ENCODE data around the gene RNF112. TPM values are rescaled to one million over a fixed set of nuclear protein-coding genes. Genes with fewer than 3 reads are reported as not detected.

Gene RNF112
- total RNA-seq, 8 experiments from 2014 or later = 0.35 to 3.7 (median 1.7) TPM; not detected in 1

DNA sequence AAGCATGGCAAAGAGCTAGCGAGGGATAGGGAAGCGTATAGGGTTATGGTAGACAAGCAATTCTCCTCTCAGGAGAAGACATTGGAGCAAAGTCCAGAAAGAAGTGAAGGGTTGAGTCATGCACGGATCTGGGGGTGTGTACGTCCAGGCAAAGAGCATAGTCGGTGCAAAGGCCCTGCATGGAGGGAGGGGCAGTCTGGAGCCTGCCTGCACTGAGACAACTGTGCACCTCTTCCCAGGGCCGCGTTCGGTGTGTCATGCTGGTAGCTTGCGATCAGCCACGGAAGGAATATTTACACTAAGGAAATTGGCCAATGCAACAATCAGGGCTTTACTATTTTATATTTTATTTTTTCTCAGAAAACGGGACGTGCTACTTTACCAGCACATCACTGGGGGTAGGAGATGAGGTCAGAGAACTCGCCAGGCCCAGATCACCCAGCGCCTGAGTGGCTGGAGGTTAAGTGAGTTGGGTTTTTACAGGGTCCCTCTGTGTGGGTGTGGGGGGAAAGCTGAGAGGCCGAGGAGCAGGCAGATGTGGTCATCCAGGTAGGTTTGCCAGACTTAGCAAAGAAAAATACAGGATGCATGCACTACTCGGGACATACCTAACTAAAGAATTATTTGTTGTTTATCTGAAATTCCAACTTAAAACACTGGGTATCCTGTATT is 41.8 kb upstream of the RNF112 start:
- Histone ChIP-seq H3K4me1 (replicated peaks in 1 of 2) (no peaks in the 10 kb centered on the region), H3K27ac (no peak overlapping the region), H3K4me3 (no peak overlapping the region)
- 39 to 100% (median 91%) methylated on average over 1 to 15 of the region's 16 CpGs for WGBS, 10 experiments
- in situ Hi-C loops (cut with MboI; ENCODE audit: low pct_unique_long_range_greater_than_20kb in 2 of 9, low sequenced_read_pairs in 9 of 9, unreplicated experiment in 9 of 9) = loop anchor here (10.0 to 25.0 kb wide), 4 partner anchors 66 to 393 kb away; no protein-coding TSS in a partner anchor
- ATAC-seq (replicated peaks in 6 of 8) = no peak

DNA sequence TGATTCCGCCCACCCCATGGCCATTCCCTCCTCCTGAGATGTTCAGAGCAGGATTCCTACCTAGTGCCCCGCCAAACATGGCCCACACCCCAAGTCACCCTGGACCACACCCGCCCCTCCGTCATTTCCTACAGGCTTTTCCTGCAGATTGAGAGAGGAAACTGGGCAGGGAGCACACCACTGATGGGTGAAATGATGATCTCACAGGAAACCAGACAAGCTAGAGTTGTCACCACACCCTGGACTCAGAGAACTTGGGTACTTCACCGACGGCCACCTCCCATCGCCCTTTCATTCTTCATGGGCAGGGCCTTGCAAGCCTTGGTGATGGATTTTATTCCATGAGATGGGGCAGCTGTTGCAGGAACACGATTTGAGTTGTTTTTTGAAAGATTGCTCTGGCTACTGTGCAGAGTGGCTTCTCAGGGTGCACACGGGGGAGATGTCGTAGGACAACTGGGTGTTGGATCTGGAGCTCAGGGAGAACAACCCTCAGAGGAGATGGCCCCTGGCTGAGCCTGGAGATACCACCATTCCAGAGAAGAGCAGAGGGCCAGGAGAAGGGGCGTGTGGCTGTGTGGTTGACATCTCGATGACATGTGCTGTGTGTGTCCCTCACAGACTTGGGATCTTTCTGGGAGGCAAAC is 41.1 kb upstream of the RNF112 start:
- ATAC-seq (replicated peaks in 6 of 8) = peak in 3 of 8 experiments; percentile 44 to 82 (median 80)
- no peak overlapping the region for H3K27ac ChIP-seq
- no peak overlapping the region for H3K4me3 ChIP-seq
- H3K4me1 ChIP-seq (replicated peaks in 1 of 2) = no peaks in the 10 kb centered on the region
- in situ Hi-C loops (cut with MboI; ENCODE audit: low pct_unique_long_range_greater_than_20kb in 2 of 9, low sequenced_read_pairs in 9 of 9, unreplicated experiment in 9 of 9) = loop anchor here (10.0 to 25.0 kb wide), 4 partner anchors 65 to 392 kb away; no protein-coding TSS in a partner anchor
- WGBS, 10 experiments = 37 to 100% (median 83%) methylated on average over 2 to 7 of the region's 12 CpGs; no CpG with 5 or more reads in 5 of the 10 experiments

DNA sequence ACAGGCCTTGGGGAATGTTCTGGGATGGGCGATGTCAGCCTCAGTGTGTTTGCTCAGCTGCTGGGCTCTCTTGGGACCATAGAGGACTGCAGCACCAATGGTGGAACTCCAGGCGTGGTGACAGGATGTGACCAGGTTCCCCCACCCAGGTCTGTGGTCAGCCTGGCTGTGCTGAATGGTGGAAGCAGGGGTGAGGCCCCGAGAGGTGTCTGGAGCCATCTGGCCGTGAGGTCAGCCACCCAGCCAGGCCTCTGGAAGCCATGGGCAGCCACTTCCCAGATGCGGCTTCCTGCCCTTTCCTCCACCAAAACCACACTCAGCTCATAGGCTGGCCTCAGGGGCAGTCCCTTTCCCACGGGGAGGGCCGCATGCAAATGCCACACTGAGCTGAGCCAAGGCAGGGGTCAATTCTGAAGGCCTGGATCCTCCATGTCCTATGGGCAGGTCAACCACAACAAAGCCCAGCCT is 40.5 kb upstream of the RNF112 start:
- ATAC-seq (replicated peaks in 6 of 8) = peak in 6 of 8 experiments; percentile 9 to 73 (median 31)
- H3K4me3 ChIP-seq = no peak overlapping the region
- H3K27ac ChIP-seq = no peak overlapping the region
- H3K4me1 ChIP-seq (replicated peaks in 1 of 2) = no peaks in the 10 kb centered on the region
- in situ Hi-C loops (cut with MboI; ENCODE audit: low pct_unique_long_range_greater_than_20kb in 2 of 9, low sequenced_read_pairs in 9 of 9, unreplicated experiment in 9 of 9) = loop anchor here in 8 of 9 experiments (25.0 kb wide), 2 partner anchors 92 to 392 kb away; no protein-coding TSS in a partner anchor
- WGBS, 10 experiments = 0 to 93% (median 67%) methylated on average over 1 to 5 of the region's 7 CpGs; no CpG with 5 or more reads in 5 of the 10 experiments

DNA sequence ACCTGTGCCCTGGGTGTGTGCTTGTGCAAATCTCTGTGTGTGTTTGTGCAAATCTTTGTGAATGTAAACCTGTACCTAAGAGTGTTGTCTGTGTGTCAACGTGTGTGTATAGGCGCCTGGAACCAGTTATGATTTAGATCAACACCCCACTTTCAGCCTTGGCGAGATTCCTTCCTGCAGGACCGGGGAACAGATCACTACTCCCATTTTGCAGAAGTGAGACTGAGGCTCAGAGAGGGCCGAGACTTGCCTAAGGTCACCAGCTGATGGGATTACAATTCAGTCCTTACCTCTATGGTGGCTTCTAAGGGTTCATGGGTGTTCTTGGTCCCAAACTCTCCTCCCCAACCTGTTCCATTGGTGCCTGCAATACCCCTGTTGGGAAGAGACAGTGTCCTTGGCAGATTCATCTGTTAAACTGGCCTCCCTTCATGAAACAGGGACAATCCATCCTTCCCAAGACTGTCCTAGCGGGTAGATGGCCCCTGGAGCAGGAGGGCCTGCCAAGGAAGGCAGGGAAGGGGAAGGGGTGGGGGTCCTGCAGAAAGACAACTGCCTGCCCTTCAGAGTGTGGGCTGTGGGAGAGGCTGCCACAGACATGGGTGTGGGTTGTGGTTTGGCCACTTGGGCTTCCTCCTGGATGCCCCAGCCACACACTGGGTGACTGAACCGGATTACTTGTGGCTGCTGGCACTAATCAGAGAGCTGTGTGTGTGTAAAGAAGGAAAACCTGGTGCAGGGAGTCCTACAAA is 39.6 kb upstream of the RNF112 start:
- no peak for ATAC-seq (replicated peaks in 6 of 8)
- in situ Hi-C loops (cut with MboI; ENCODE audit: low pct_unique_long_range_greater_than_20kb in 2 of 9, low sequenced_read_pairs in 9 of 9, unreplicated experiment in 9 of 9) = loop anchor here in 8 of 9 experiments (25.0 kb wide), 2 partner anchors 91 to 391 kb away; no protein-coding TSS in a partner anchor
- no peak overlapping the region for H3K4me3 ChIP-seq
- no peaks in the 10 kb centered on the region for H3K4me1 ChIP-seq (replicated peaks in 1 of 2)
- no peak overlapping the region for H3K27ac ChIP-seq
- 20 to 100% (median 85%) methylated on average over 1 to 5 of the region's 7 CpGs; no CpG with 5 or more reads in 2 of the 10 experiments for WGBS, 10 experiments

DNA sequence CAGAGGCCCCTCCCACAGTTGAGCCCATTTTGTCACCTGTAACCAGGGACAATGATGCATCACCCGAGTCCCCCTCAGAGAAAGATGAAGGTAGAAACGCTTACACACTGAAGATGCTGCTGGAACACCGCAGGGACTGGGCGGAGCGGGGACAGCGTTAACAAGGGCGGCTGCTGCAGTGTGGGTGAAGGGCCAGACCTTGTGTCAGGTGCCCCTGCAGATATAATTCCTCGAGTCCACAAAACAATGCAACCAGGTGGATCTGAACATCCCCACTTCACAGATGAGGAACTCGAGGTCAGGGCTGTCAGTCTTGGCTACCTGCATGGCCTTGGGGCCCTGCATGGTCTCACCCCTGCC is 39.0 kb upstream of the RNF112 start:
- WGBS, 10 experiments = 77 to 100% (median 86%) methylated on average over 1 to 9 of the region's 9 CpGs; no CpG with 5 or more reads in 6 of the 10 experiments
- in situ Hi-C loops (cut with MboI; ENCODE audit: low pct_unique_long_range_greater_than_20kb in 2 of 9, low sequenced_read_pairs in 9 of 9, unreplicated experiment in 9 of 9) = loop anchor here in 8 of 9 experiments (25.0 kb wide), 2 partner anchors 90 to 390 kb away; no protein-coding TSS in a partner anchor
- H3K27ac ChIP-seq = no peak overlapping the region
- H3K4me1 ChIP-seq (replicated peaks in 1 of 2) = peaks cover 0 to 5% of the 10 kb centered on the region in 2 donors
- ATAC-seq (replicated peaks in 6 of 8) = no peak
- no peak overlapping the region for H3K4me3 ChIP-seq

DNA sequence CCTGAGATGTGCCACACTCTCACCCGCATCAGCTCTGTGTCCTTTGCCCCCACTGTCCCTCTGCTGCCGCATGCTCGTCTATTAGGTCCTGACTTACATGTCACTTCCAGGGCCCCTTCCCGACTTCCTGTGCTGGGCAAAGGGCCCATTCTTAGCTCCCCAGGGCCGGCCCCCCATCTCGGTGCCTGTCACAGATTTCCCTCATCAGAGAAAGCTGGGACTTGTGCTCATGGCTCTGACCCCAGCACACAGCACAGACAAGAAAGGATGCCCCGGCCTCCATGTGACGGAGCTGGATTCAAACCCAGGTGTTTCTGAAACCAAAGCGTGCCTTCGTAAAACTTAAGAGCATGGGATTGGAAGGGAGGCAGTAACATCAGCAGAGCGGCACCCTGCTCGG is 38.6 kb upstream of the RNF112 start:
- no peak for ATAC-seq (replicated peaks in 6 of 8)
- WGBS, 10 experiments = 80 to 100% (median 85%) methylated on average over 1 to 6 of the region's 12 CpGs; no CpG with 5 or more reads in 4 of the 10 experiments
- in situ Hi-C loops (cut with MboI; ENCODE audit: low pct_unique_long_range_greater_than_20kb in 2 of 9, low sequenced_read_pairs in 9 of 9, unreplicated experiment in 9 of 9) = loop anchor here in 8 of 9 experiments (25.0 kb wide), 2 partner anchors 90 to 390 kb away; no protein-coding TSS in a partner anchor
- Histone ChIP-seq H3K4me3 (no peak overlapping the region), H3K4me1 (replicated peaks in 1 of 2) (peaks cover 0 to 5% of the 10 kb centered on the region in 2 donors), H3K27ac (no peak overlapping the region)

DNA sequence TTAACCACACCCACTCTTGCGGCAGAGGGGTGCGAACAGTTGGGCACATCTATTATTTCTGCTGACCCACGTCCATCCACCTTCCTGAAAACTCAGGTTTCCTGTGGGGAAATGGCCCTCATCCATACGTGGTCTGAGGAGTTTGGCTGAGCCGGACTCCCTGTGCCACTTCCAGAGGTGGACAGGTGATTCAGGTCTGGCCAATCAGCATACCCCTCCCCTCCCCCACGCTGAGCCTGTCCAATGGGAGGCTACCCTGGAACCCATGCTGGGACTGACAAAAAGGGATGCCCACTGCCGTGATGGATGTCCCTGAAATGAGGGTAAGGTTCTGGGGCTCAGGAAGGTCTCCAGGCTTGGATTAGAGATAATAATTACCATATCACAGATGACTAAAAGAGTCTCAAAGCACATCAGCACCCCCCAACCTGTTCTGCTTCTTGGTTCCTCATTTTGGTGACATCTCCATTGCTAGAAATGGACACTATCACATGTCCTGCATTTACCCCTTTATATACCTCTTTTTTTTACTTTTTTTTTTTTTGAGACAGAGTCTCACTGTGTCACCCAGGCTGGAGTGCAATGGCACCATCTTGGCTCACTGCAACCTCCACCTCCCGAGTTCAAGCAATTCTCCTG is 38.0 kb upstream of the RNF112 start:
- 14 to 100% (median 67%) methylated on average over 1 to 5 of the region's 8 CpGs; no CpG with 5 or more reads in 2 of the 10 experiments for WGBS, 10 experiments
- Histone ChIP-seq H3K4me3 (no peak overlapping the region), H3K4me1 (replicated peaks in 1 of 2) (peaks cover 0 to 5% of the 10 kb centered on the region in 2 donors), H3K27ac (no peak overlapping the region)
- in situ Hi-C loops (cut with MboI; ENCODE audit: low pct_unique_long_range_greater_than_20kb in 2 of 9, low sequenced_read_pairs in 9 of 9, unreplicated experiment in 9 of 9) = loop anchor here in 8 of 9 experiments (25.0 kb wide), 2 partner anchors 89 to 389 kb away; no protein-coding TSS in a partner anchor
- no peak for ATAC-seq (replicated peaks in 6 of 8)

DNA sequence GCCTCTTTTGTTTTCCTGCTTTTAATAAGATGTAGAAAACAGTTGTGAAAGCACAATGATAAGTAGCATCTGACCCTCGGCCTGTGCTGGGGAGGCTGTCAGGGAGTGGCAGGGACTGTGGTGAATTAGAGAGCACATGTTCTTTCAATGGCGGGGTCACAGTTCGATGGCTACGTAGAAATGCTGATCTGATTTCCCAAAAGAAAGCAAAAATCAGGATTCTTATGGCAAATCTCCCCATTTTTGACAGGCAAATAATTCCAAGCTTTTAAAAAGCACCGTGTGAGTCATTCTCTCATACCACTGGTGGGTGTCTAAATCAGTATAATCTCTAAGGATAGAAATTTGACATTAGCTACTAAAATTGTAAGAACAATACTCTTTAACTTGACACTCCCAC is 36.9 kb upstream of the RNF112 start:
- no peak for ATAC-seq (replicated peaks in 6 of 8)
- in situ Hi-C loops (cut with MboI; ENCODE audit: low pct_unique_long_range_greater_than_20kb in 2 of 9, low sequenced_read_pairs in 9 of 9, unreplicated experiment in 9 of 9) = loop anchor here in 8 of 9 experiments (25.0 kb wide), 2 partner anchors 88 to 388 kb away; no protein-coding TSS in a partner anchor
- Histone ChIP-seq H3K27ac (no peak overlapping the region), H3K4me3 (no peak overlapping the region), H3K4me1 (replicated peaks in 1 of 2) (peaks cover under 1 to 5% of the 10 kb centered on the region in 2 donors)
- 38 to 89% (median 74%) methylated on average over 1 to 5 of the region's 5 CpGs; no CpG with 5 or more reads in 2 of the 10 experiments for whole genome bisulfite sequencing, 10 experiments

DNA sequence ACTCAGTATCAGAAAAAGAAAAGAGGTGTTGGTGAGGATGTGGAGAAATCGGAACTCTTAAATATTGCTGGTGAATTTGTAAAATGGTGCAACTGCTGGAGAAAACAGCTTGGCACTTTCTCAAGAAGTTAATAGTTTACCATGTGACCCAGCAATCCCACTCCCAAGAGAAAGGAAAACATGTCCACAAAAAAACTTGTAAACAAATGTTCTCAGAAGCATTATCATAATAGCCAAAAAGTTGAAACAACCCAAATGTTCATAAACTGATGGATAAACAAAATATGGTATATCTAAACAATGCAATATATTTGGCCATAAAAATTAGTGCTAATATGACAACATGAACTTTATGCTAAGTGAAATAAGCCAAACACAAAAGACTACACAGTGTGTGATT is 35.3 kb upstream of the RNF112 start:
- no peak overlapping the region for H3K27ac ChIP-seq
- H3K4me3 ChIP-seq = no peak overlapping the region
- WGBS, 10 experiments = 100% methylated on average over 1 of the region's 1 CpG; no CpG with 5 or more reads in 6 of the 10 experiments
- ATAC-seq (replicated peaks in 6 of 8) = no peak
- in situ Hi-C loops (cut with MboI; ENCODE audit: low pct_unique_long_range_greater_than_20kb in 2 of 9, low sequenced_read_pairs in 9 of 9, unreplicated experiment in 9 of 9) = loop anchor here in 1 of 9 experiments (5.0 kb wide), 1 partner anchor 72 kb away; no protein-coding TSS in a partner anchor
- peaks cover 6 to 11% of the 10 kb centered on the region in 2 donors for H3K4me1 ChIP-seq (replicated peaks in 1 of 2)

DNA sequence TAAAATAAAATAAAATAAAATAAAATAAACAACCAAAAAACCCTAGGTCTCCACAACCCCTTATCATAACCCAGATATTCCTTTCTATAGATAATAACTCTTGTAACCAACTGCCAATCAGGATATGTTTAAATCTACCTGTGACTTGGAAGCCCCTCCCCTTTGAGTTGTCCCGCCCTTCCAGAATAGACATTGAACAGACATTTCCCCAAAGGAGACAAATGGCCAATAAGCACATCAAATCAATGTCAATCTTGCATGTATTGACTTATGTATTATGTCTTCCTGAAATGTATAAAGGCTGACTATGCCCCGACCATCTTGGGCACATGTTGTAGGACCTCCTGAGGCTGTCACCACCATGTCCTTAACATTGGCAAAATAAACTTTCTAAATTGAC is 34.2 kb upstream of the RNF112 start:
- ATAC-seq (replicated peaks in 6 of 8) = no peak
- WGBS, 10 experiments = 0 to 100% (median 39%) methylated on average over 1 to 2 of the region's 2 CpGs
- in situ Hi-C loops (cut with MboI; ENCODE audit: low pct_unique_long_range_greater_than_20kb in 2 of 9, low sequenced_read_pairs in 9 of 9, unreplicated experiment in 9 of 9) = loop anchor here in 1 of 9 experiments (5.0 kb wide), 1 partner anchor 70 kb away; no protein-coding TSS in a partner anchor
- H3K4me1 ChIP-seq (replicated peaks in 1 of 2) = peaks cover 6 to 11% of the 10 kb centered on the region in 2 donors
- H3K4me3 ChIP-seq = peak overlapping the region; percentile 48 to 62 (median 56)
- H3K27ac ChIP-seq = peak overlapping the region; percentile 91 to 97

DNA sequence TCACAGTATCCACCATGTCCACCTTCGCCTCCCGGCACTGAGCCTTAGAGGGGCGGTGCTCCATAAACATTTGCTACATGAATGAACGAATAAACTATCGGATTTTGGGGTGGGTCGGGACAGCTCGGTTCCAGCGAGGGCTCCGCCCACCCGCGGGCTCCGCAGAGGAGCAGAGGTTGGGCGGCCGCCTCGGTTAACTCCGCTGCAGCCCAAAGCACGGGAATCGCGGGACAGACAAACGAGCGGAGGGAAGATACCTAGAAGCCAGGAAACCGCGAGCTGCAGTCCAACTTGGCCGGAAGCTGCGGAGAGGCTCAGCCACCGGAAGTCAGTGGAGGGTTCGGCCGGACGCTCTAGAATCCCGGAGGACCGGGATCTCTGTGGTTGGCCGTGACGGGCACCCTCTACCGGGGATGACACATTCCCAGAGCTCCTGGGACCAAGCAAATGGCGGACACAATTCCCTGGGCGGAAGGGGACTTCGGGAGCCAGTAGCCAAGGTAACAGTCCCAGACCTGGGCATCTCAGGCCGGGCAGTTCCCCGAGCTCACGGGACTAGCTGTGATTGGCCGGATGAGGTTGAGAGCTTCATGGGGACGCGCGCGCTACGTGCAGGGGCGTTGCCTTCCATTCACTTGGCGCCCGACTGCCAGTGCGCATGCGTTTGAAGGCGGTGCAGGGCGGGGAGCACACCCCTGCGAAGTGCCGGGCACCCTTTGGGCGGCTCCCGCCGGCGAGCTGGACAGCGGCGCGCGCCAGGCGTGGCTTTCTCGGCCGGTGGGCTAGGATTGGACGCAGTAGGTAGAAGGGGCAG is 33.2 kb upstream of the RNF112 start:
- H3K27ac ChIP-seq = peak overlapping the region; percentile 91 to 97
- peak; percentile 77 to 89 (median 88) for ATAC-seq (replicated peaks in 6 of 8)
- peaks cover 6 to 11% of the 10 kb centered on the region in 2 donors for H3K4me1 ChIP-seq (replicated peaks in 1 of 2)
- peak overlapping the region; percentile 50 to 62 (median 56) for H3K4me3 ChIP-seq
- in situ Hi-C loops (cut with MboI; ENCODE audit: low pct_unique_long_range_greater_than_20kb in 2 of 9, low sequenced_read_pairs in 9 of 9, unreplicated experiment in 9 of 9) = loop anchor here in 1 of 9 experiments (5.0 kb wide), 1 partner anchor 69 kb away; no protein-coding TSS in a partner anchor
- WGBS, 10 experiments = 0 to 2% (median 1%) methylated on average over 1 to 23 of the region's 67 CpGs; no CpG with 5 or more reads in 4 of the 10 experiments
